ENCODE results near the gene GCNT4. TPM values are rescaled to one million over a fixed set of nuclear protein-coding genes. Genes with fewer than 3 reads are reported as not detected.
"Not testable (repeated sequence)": the region's sequence is repeated elsewhere in the genome, so short reads cannot be mapped to it uniquely, and the experiment has no call there.

The GCNT4 gene
- total RNA-seq, 1 donor from 2014 or later, result 9.0 TPM

GRCh38 chr5:75081510-75081909, 29.2 kb upstream of the GCNT4 start:
- Mint-ChIP-seq H3K9me3 (ENCODE audit: unreplicated experiment) (no peaks in the 10 kb centered on the region), H3K27ac (ENCODE audit: unreplicated experiment) (no peak overlapping the region), H3K4me1 (ENCODE audit: low read depth, unreplicated experiment) (no peaks in the 10 kb centered on the region), H3K36me3 (ENCODE audit: low read depth, unreplicated experiment) (no peaks in the 10 kb centered on the region), H3K4me3 (ENCODE audit: unreplicated experiment) (no peak overlapping the region), H3K27me3 (ENCODE audit: low read depth, unreplicated experiment) (no peaks in the 10 kb centered on the region)
- Histone ChIP-seq H3K9ac (ENCODE audit: low read length) (no peak overlapping the region), H3K9me3 (ENCODE audit: insufficient read depth, low read depth, low read length) (no peaks in the 10 kb centered on the region), H4K20me1 (ENCODE audit: insufficient read depth, low read length) (no peaks in the 10 kb centered on the region), H2AFZ (ENCODE audit: low read depth, low read length) (no peak overlapping the region), H3K27me3 (ENCODE audit: insufficient read depth, low read length) (no peaks in the 10 kb centered on the region), H3K4me1 (ENCODE audit: insufficient read depth, low read length) (no peaks in the 10 kb centered on the region), H3K36me3 (ENCODE audit: insufficient read depth, low read length) (no peaks in the 10 kb centered on the region), H3K4me3 (ENCODE audit: insufficient read depth, low read depth, low read length) (no peak overlapping the region), H3K4me2 (ENCODE audit: low read length) (no peak overlapping the region), H3K79me2 (ENCODE audit: insufficient read depth, low read length) (no peaks in the 10 kb centered on the region), H3K27ac (ENCODE audit: low read depth, low read length) (no peak overlapping the region)
- TF ChIP-seq CTCF (IDR thresholded peaks at IDR 0.05; ENCODE audit: insufficient read depth, low read depth, low read length), result no peak
- TF ChIP-seq EZH2 (IDR thresholded peaks at IDR 0.05; ENCODE audit: insufficient read depth, low read length), result no peak
- no peak for FAIRE-seq
- DNase-seq (ENCODE audit: low read depth), result no peak

GRCh38 chr5:75079346-75079745, 27.0 kb upstream of the GCNT4 start:
- H4K20me1 ChIP-seq (ENCODE audit: insufficient read depth, low read length); H3K27me3 Mint-ChIP-seq (ENCODE audit: low read depth, unreplicated experiment); H3K4me1 ChIP-seq (ENCODE audit: insufficient read depth, low read length); H3K27me3 ChIP-seq (ENCODE audit: insufficient read depth, low read length); H3K79me2 ChIP-seq (ENCODE audit: insufficient read depth, low read length); H3K4me1 Mint-ChIP-seq (ENCODE audit: low read depth, unreplicated experiment); H3K9me3 ChIP-seq (ENCODE audit: insufficient read depth, low read depth, low read length); H3K36me3 ChIP-seq (ENCODE audit: insufficient read depth, low read length); H3K9me3 Mint-ChIP-seq (ENCODE audit: unreplicated experiment); H3K36me3 Mint-ChIP-seq (ENCODE audit: low read depth, unreplicated experiment); H3K27ac Mint-ChIP-seq (ENCODE audit: unreplicated experiment); H3K4me3 ChIP-seq (ENCODE audit: insufficient read depth, low read depth, low read length); H3K4me3 Mint-ChIP-seq (ENCODE audit: unreplicated experiment); H2AFZ ChIP-seq (ENCODE audit: low read depth, low read length); DNase-seq (ENCODE audit: low read depth); FAIRE-seq; H3K27ac ChIP-seq (ENCODE audit: low read depth, low read length); H3K4me2 ChIP-seq (ENCODE audit: low read length); H3K9ac ChIP-seq (ENCODE audit: low read length): not testable (repeated sequence)

- TF ChIP-seq EZH2 (IDR thresholded peaks at IDR 0.05; ENCODE audit: insufficient read depth, low read length), result no peak
- no peak for TF ChIP-seq CTCF (IDR thresholded peaks at IDR 0.05; ENCODE audit: insufficient read depth, low read depth, low read length)
- H3K4me2 ChIP-seq (ENCODE audit: low read length), result no peak overlapping the region
- DNase-seq (ENCODE audit: low read depth) (no peak), FAIRE-seq (no peak)
- H3K27me3 ChIP-seq (ENCODE audit: insufficient read depth, low read length), result no peaks in the 10 kb centered on the region
- H3K36me3 ChIP-seq (ENCODE audit: insufficient read depth, low read length), result no peaks in the 10 kb centered on the region
- Mint-ChIP-seq H3K27ac (ENCODE audit: unreplicated experiment) (no peak overlapping the region), H3K9me3 (ENCODE audit: unreplicated experiment) (no peaks in the 10 kb centered on the region), H3K4me1 (ENCODE audit: low read depth, unreplicated experiment) (no peaks in the 10 kb centered on the region), H3K4me3 (ENCODE audit: unreplicated experiment) (no peak overlapping the region), H3K36me3 (ENCODE audit: low read depth, unreplicated experiment) (no peaks in the 10 kb centered on the region), H3K27me3 (ENCODE audit: low read depth, unreplicated experiment) (no peaks in the 10 kb centered on the region)
- no peaks in the 10 kb centered on the region for H3K4me1 ChIP-seq (ENCODE audit: insufficient read depth, low read length)
- no peak overlapping the region for H3K4me3 ChIP-seq (ENCODE audit: insufficient read depth, low read depth, low read length)
- no peak overlapping the region for H3K27ac ChIP-seq (ENCODE audit: low read depth, low read length)
- no peaks in the 10 kb centered on the region for H3K79me2 ChIP-seq (ENCODE audit: insufficient read depth, low read length)
- H2AFZ ChIP-seq (ENCODE audit: low read depth, low read length), result no peak overlapping the region
- H3K9ac ChIP-seq (ENCODE audit: low read length), result no peak overlapping the region
- H3K9me3 ChIP-seq (ENCODE audit: insufficient read depth, low read depth, low read length), result no peaks in the 10 kb centered on the region
- no peaks in the 10 kb centered on the region for H4K20me1 ChIP-seq (ENCODE audit: insufficient read depth, low read length)
Observed at GRCh38 chr5:75078027-75078426, 25.7 kb upstream of the GCNT4 start.

All from astrocyte (in vitro differentiated cells and primary cell).